Thoracic aorta (tissue), 2 donors: ENCODE data around the gene STK36. TPM values are rescaled to one million over a fixed set of nuclear protein-coding genes. Genes with fewer than 3 reads are reported as not detected.
A peak's percentile ranks its signal among the peaks of the same experiment; 100 is the strongest.

ENCODE experiments used
- ATAC-seq: fragments of 150-250 bp; one replicate; pipeline ENCODE4 v1.8.0; 2017; ENCODE audit warnings: low read depth; ENCODE audit not compliant: insufficient number of reproducible peaks, low FRiP score
- DNase-seq: peaks from one replicate; pipeline ENCODE4 v3.0.0-alpha.2; 2020; ENCODE audit warnings: low spot score
- H3K27ac ChIP-seq, 2 donors: fragments of 200-600 bp; sonication (generic); 1 replicate in 1 of 2; 2 replicates in 1 of 2; pipeline ENCODE4 v1.5.1; 2016; ENCODE audit warnings: mild to moderate bottlenecking in 2 of 2, moderate library complexity in 2 of 2
- H3K27me3 ChIP-seq: fragments of 200-600 bp; sonication (generic); replicated peaks from 2 replicates; pipeline ENCODE4 v1.6.0; 2016; ENCODE audit warnings: mild to moderate bottlenecking; ENCODE audit not compliant: insufficient read depth
- H3K36me3 ChIP-seq: fragments of 200-600 bp; sonication (generic); one replicate; pipeline ENCODE4 v1.5.1; 2016
- H3K4me1 ChIP-seq, 2 donors: fragments of 200-600 bp; sonication (generic); 1 replicate in 1 of 2; 2 replicates in 1 of 2; pipeline versions ENCODE4 v1.5.1 to v1.6.0; 2016; ENCODE audit warnings: low read depth in 2 of 2, mild to moderate bottlenecking in 1 of 2; ENCODE audit not compliant: control insufficient read depth in 1 of 2
- H3K4me3 ChIP-seq: fragments of 200-600 bp; sonication (generic); 2 replicates; pipeline ENCODE4 v1.5.1; 2016; ENCODE audit warnings: mild to moderate bottlenecking
- H3K9me3 ChIP-seq: fragments of 200-600 bp; sonication (generic); 2 replicates; pipeline ENCODE4 v1.5.1; 2016
- CTCF ChIP-seq: fragments of 200-600 bp; sonication (generic); IDR thresholded peaks from one replicate; pipeline ENCODE4 v1.5.1; 2019; ENCODE audit warnings: antibody characterized with exemption
- total RNA-seq, 2 donors: library from RNA; depleted of rRNA; stranded (reverse); fragments of >200 nt; gene quantifications; one replicate each; pipeline versions ENCODE4 v1.1.0 to v1.2.3, GENCODE V29; 2016

STK36 gene
- total RNA-seq, 2 donors from 2014 or later, result 26.0 to 55.4 TPM

- TF ChIP-seq CTCF, result no peak
These were observed 9.5 kb upstream of the STK36 start for GRCh38 chr2:218662377-218662776.

GRCh38 chr2:218662827-218663226 is 9.1 kb upstream of the STK36 start:
- Histone ChIP-seq H3K4me3 (no peak overlapping the region), H3K27me3 (no peaks in the 10 kb centered on the region), H3K9me3 (no peaks in the 10 kb centered on the region), H3K4me1 (peaks cover 3 to 19% of the 10 kb centered on the region in 2 donors), H3K36me3 (peaks cover 47% of the 10 kb centered on the region), H3K27ac (no peak overlapping the region)
- no peak for ATAC-seq
- no peak for DNase-seq
- no peak for TF ChIP-seq CTCF

More at GRCh38 chr2:218662377-218662776, 9.5 kb upstream of the STK36 start:
- Histone ChIP-seq H3K9me3 (no peaks in the 10 kb centered on the region), H3K4me3 (no peak overlapping the region), H3K27me3 (no peaks in the 10 kb centered on the region), H3K36me3 (peaks cover 42% of the 10 kb centered on the region), H3K4me1 (peaks cover 3 to 19% of the 10 kb centered on the region in 2 donors), H3K27ac (no peak overlapping the region)
- DNase-seq (no peak), ATAC-seq (no peak)

DNA sequence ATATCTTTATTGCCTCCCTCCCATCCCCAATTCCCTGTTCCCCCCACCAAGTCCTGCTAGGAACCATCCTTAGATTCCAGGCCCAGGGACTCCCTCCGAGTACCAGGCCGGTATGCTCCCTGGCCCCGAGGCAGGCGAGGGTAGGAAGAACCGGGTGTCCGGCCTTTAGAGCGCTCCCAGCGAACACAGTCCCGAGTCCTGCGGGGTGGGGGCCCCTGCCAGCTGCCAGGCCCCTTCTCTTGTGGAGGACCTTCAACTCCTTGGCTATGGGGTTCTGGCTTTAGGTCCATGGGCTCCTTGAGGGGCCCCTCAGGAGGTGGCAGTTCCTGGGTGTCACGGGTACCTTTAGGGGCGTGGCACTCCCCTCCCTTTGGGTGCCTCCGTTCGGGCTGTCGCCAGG is 8.0 kb upstream of the STK36 start:
- Histone ChIP-seq H3K9me3 (no peaks in the 10 kb centered on the region), H3K4me3 (no peak overlapping the region), H3K4me1 (peaks cover 0 to 8% of the 10 kb centered on the region in 2 donors), H3K27ac (no peak overlapping the region), H3K27me3 (no peaks in the 10 kb centered on the region), H3K36me3 (peaks cover 49% of the 10 kb centered on the region)
- no peak for TF ChIP-seq CTCF
- DNase-seq (no peak), ATAC-seq (no peak)

DNA sequence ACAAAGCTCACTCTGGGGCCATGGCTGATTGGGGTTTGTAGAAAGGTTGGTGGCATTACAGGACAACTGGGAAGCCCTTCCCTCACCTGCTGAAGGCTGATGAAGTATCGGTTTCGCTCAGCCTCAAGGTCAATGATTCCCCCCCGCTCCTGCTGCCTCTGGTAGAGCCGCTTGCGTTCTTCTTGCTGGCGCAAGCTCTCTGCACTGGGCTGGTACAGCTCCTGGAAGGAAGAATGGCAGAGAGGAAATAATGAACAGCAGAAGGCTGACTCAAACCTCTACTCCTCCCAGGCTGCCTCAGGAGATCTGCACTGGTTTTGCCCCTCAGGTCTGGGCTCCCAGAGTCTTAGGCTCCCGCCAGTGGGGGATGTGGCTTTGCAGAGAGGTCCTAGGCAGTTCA is 7.2 kb upstream of the STK36 start:
- DNase-seq (no peak), ATAC-seq (no peak)
- Histone ChIP-seq H3K36me3 (peaks cover 49% of the 10 kb centered on the region), H3K4me3 (no peak overlapping the region), H3K27ac (no peak overlapping the region), H3K9me3 (no peaks in the 10 kb centered on the region), H3K27me3 (no peaks in the 10 kb centered on the region), H3K4me1 (peaks cover 0 to 8% of the 10 kb centered on the region in 2 donors)
- no peak for TF ChIP-seq CTCF

- Histone ChIP-seq H3K9me3 (no peaks in the 10 kb centered on the region), H3K4me3 (peak overlapping the region; percentile 95), H3K27me3 (no peaks in the 10 kb centered on the region), H3K27ac (peak overlapping the region; percentile 82 to 88), H3K36me3 (peaks cover 22% of the 10 kb centered on the region), H3K4me1 (peaks cover 12 to 18% of the 10 kb centered on the region in 2 donors)
- TF ChIP-seq CTCF, result no peak
- no peak for ATAC-seq
- DNase-seq, result no peak
These were observed 711 bp upstream of the STK36 start for GRCh38 chr2:218671097-218671653.
